OCI-LY1 (cell line): ENCODE data around the gene TNIP2.
"Not testable (repeated sequence)": the region's sequence is repeated elsewhere in the genome, so short reads cannot be mapped to it uniquely, and the experiment has no call there.

ENCODE experiments used
- H2AFZ ChIP-seq: fragments of 200-600 bp; sonication (generic), shearing (Covaris generic); 2 replicates; pipeline ENCODE4 v1.6.0; 2014; ENCODE audit warnings: antibody characterized with exemption, mild to moderate bottlenecking, low read length
- H3F3A ChIP-seq: fragments of 200-600 bp; sonication (generic), shearing (Covaris generic); 2 replicates; pipeline ENCODE4 v1.6.0; 2014; ENCODE audit warnings: mild to moderate bottlenecking, antibody characterized with exemption, low read length, moderate library complexity; ENCODE audit not compliant: insufficient read depth
- H3K27ac ChIP-seq: fragments of 200-600 bp; sonication (generic); 2 replicates; pipeline ENCODE4 v1.5.1; 2014; ENCODE audit warnings: low read length, mixed run types, mild to moderate bottlenecking, low read depth; ENCODE audit not compliant: poor library complexity, severe bottlenecking
- H3K27me3 ChIP-seq: fragments of 200-600 bp; sonication (generic); 2 replicates; pipeline ENCODE4 v1.6.0; 2014; ENCODE audit warnings: antibody characterized with exemption, mild to moderate bottlenecking, low read length, moderate library complexity; ENCODE audit not compliant: insufficient read depth
- H3K36me3 ChIP-seq: fragments of 200-600 bp; sonication (generic); 2 replicates; pipeline ENCODE4 v1.6.1; 2014; ENCODE audit warnings: mild to moderate bottlenecking, antibody characterized with exemption, low read length, moderate library complexity, mixed read lengths; ENCODE audit not compliant: insufficient read depth
- H3K4me1 ChIP-seq: fragments of 200-600 bp; sonication (generic); 2 replicates; pipeline ENCODE4 v1.5.1; 2014; ENCODE audit warnings: mild to moderate bottlenecking, low read length, moderate library complexity; ENCODE audit not compliant: insufficient read depth, severe bottlenecking
- H3K4me2 ChIP-seq: fragments of 200-600 bp; sonication (generic), shearing (Covaris generic); 2 replicates; pipeline ENCODE4 v1.6.1; 2014; ENCODE audit warnings: low read length
- H3K4me3 ChIP-seq: fragments of 200-600 bp; sonication (generic); 2 replicates; pipeline ENCODE4 v1.5.1; 2014; ENCODE audit warnings: low read length, low read depth, mild to moderate bottlenecking, mixed read lengths; ENCODE audit not compliant: poor library complexity, severe bottlenecking
- H3K79me2 ChIP-seq: fragments of 200-600 bp; shearing (Covaris generic); 2 replicates; pipeline ENCODE4 v1.6.1; 2016; ENCODE audit warnings: mixed run types, low read length, mixed read lengths; ENCODE audit not compliant: insufficient read depth
- H3K9ac ChIP-seq: fragments of 200-600 bp; sonication (generic), shearing (Covaris generic); 2 replicates; pipeline ENCODE4 v1.6.1; 2014; ENCODE audit warnings: mild to moderate bottlenecking, low read length, mixed read lengths
- H3K9me2 ChIP-seq: fragments of 200-600 bp; sonication (generic), shearing (Covaris generic); 2 replicates; pipeline ENCODE4 v1.6.1; 2014; ENCODE audit warnings: low read depth, mild to moderate bottlenecking, low read length, mixed read lengths
- H3K9me3 ChIP-seq: fragments of 200-600 bp; shearing (Covaris generic); 2 replicates; pipeline ENCODE4 v1.6.1; 2014; ENCODE audit warnings: low read length, mixed read lengths
- H4K20me1 ChIP-seq: fragments of 200-600 bp; sonication (generic), shearing (Covaris generic); 2 replicates; pipeline ENCODE4 v1.6.0; 2016; ENCODE audit warnings: mild to moderate bottlenecking, low read length; ENCODE audit not compliant: insufficient read depth
- EZH2 ChIP-seq: fragments of 200-600 bp; sonication (generic), shearing (Covaris generic); IDR thresholded peaks from 2 replicates; pipeline ENCODE4 v1.8.0; 2017; ENCODE audit warnings: borderline replicate concordance, mixed run types, mild to moderate bottlenecking, antibody characterized with exemption, low read length, moderate library complexity, mixed read lengths
- TF ChIP-seq, protein P1 (sequence below): fragments of 200-600 bp; sonication (generic), shearing (Covaris generic); IDR thresholded peaks from 2 replicates; pipeline ENCODE4 v1.5.1; 2017; ENCODE audit warnings: mild to moderate bottlenecking, antibody characterized with exemption, low read length, moderate library complexity, mixed read lengths

TNIP2 gene

DNA sequence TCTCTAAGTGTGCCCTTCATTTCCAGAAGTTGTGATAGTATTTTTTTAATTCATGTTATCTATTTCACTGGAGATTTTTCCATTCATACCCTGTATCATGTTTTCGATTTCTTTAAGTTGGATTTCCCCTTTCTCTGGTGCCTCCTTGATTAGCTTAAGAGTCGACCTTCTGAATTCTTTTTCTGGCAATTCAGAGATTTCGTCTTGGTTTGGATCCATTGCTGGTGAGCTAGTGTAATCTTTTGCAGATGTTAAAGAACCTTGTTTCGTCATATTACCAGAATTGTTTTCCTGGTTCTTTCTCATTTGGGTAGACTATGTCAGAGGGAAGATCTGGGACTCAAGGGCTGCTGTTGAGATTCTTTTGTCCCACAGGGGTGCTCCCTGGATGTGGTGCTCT, 27.7 kb upstream of the TNIP2 start:
- Histone ChIP-seq H3K4me1 (peaks cover 24% of the 10 kb centered on the region), H3K79me2 (no peaks in the 10 kb centered on the region), H3K9me3 (no peaks in the 10 kb centered on the region), H4K20me1 (no peaks in the 10 kb centered on the region), H3K36me3 (no peaks in the 10 kb centered on the region), H3K9me2 (no peaks in the 10 kb centered on the region), H3K4me2 (no peak overlapping the region), H3F3A (no peaks in the 10 kb centered on the region), H3K27ac (no peak overlapping the region), H3K27me3 (no peaks in the 10 kb centered on the region), H2AFZ (no peak overlapping the region), H3K4me3 (no peak overlapping the region), H3K9ac (no peak overlapping the region)
- no peak for TF ChIP-seq EZH2
- TF ChIP-seq, protein P1, sequence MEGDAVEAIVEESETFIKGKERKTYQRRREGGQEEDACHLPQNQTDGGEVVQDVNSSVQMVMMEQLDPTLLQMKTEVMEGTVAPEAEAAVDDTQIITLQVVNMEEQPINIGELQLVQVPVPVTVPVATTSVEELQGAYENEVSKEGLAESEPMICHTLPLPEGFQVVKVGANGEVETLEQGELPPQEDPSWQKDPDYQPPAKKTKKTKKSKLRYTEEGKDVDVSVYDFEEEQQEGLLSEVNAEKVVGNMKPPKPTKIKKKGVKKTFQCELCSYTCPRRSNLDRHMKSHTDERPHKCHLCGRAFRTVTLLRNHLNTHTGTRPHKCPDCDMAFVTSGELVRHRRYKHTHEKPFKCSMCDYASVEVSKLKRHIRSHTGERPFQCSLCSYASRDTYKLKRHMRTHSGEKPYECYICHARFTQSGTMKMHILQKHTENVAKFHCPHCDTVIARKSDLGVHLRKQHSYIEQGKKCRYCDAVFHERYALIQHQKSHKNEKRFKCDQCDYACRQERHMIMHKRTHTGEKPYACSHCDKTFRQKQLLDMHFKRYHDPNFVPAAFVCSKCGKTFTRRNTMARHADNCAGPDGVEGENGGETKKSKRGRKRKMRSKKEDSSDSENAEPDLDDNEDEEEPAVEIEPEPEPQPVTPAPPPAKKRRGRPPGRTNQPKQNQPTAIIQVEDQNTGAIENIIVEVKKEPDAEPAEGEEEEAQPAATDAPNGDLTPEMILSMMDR, result no peak

DNA sequence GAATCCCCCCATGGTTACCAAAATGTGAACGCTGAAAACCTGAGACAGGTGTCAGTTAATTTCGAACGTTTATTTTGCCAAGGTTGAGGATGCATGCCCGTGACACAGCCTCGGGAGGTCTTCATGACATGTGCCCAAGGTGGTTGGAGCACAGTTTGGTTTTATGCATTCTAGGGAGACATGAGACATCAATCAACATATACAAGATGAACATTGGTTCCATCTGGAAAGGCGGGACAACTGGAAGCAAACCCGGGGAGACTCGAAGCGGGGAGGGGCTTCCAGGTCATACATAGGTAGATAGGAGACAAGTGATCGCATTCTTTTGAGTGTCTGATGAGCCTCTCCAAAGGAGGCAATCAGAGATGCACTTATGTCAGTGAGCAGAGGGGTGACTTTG, 25.8 kb upstream of the TNIP2 start:
- no peaks in the 10 kb centered on the region for H3K79me2 ChIP-seq
- H3K4me1 ChIP-seq, result peaks cover 16% of the 10 kb centered on the region
- H4K20me1 ChIP-seq, result no peaks in the 10 kb centered on the region
- no peaks in the 10 kb centered on the region for H3K27me3 ChIP-seq
- H3K4me2 ChIP-seq, result no peak overlapping the region
- no peak overlapping the region for H3K27ac ChIP-seq
- no peak overlapping the region for H3K4me3 ChIP-seq
- no peaks in the 10 kb centered on the region for H3F3A ChIP-seq
- no peaks in the 10 kb centered on the region for H3K9me2 ChIP-seq
- no peaks in the 10 kb centered on the region for H3K9me3 ChIP-seq
- H3K36me3 ChIP-seq, result no peaks in the 10 kb centered on the region
- no peak for TF ChIP-seq EZH2
- TF ChIP-seq, protein P1, result no peak
- no peak overlapping the region for H3K9ac ChIP-seq
- H2AFZ ChIP-seq, result no peak overlapping the region

DNA sequence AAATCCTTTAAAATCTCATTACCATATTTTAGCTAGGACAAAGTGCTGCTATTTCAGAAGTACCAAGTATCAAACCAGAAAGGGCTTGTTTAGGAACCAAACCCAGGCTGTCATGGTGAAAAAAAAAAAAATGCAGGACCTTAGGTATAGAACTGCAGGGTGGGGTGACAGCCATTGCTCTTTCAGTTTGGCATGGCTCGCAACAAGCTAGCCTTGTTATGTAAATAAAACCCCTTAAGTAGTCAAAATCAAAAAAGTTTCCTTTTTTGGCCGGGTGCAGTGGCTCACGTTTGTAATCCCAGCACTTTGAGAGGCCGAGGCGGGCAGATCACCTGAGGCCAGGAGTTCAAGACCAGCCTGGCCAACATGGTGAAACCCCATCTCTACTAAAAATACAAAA, 24.5 kb upstream of the TNIP2 start:
- H2AFZ ChIP-seq, H3K9me3 ChIP-seq, H3K9me2 ChIP-seq, H3K4me1 ChIP-seq, H3K36me3 ChIP-seq, H3K27me3 ChIP-seq, H4K20me1 ChIP-seq, H3K27ac ChIP-seq, H3K79me2 ChIP-seq, H3F3A ChIP-seq, H3K4me2 ChIP-seq, H3K9ac ChIP-seq, H3K4me3 ChIP-seq: not testable (repeated sequence)

DNA sequence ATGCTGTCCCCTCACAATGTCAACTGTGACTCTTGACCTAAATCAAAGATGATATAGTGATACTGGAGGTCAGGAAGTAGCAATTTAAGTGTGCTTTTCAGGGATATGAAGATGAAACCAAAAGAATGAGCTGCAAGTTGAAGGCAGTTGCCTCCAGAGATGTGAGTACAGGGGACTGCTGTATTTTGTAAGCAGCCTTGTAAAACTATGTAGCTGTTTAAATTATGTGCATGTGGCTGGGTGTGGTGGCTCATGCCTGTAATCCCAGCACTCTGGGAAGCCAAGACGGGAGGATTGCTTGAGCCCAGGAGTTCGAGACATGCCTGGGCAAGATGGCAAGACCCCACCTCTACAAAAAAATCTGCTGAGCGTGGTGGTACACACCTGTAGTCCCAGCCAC, 15.1 kb upstream of the TNIP2 start:
- H3K9me3 ChIP-seq, result no peaks in the 10 kb centered on the region
- TF ChIP-seq, protein P1, result no peak
- no peak for TF ChIP-seq EZH2
- no peak overlapping the region for H3K4me3 ChIP-seq
- no peaks in the 10 kb centered on the region for H3K27me3 ChIP-seq
- H3K9ac ChIP-seq, result no peak overlapping the region
- no peaks in the 10 kb centered on the region for H4K20me1 ChIP-seq
- no peak overlapping the region for H2AFZ ChIP-seq
- H3K4me1 ChIP-seq, result no peaks in the 10 kb centered on the region
- H3K79me2 ChIP-seq, result no peaks in the 10 kb centered on the region
- no peak overlapping the region for H3K27ac ChIP-seq
- H3K36me3 ChIP-seq, result no peaks in the 10 kb centered on the region
- no peaks in the 10 kb centered on the region for H3F3A ChIP-seq
- no peaks in the 10 kb centered on the region for H3K9me2 ChIP-seq
- H3K4me2 ChIP-seq, result no peak overlapping the region
